ENCODE measurements around the gene NQO1.

The NQO1 gene

GRCh38 chr16:69701866-69702265 is 24.5 kb downstream of the NQO1 start:
- no peaks in the 10 kb centered on the region for H3F3A ChIP-seq (ENCODE audit: control insufficient read depth, insufficient read depth)
- H3K4me3 ChIP-seq (ENCODE audit: low read length): no peak overlapping the region

GRCh38 chr16:69701452-69701851 is 24.9 kb downstream of the NQO1 start:
- no peaks in the 10 kb centered on the region for H3K4me1 ChIP-seq (ENCODE audit: control insufficient read depth, low read length)
- no peaks in the 10 kb centered on the region for H3K79me2 ChIP-seq (ENCODE audit: control insufficient read depth, low read length)
- TF ChIP-seq EZH2phosphoT487 (IDR thresholded peaks at IDR 0.05; ENCODE audit: borderline replicate concordance, low read length): no peak
- no peak for TF ChIP-seq CTCF (IDR thresholded peaks at IDR 0.05; ENCODE audit: low read depth, low read length, poor library complexity, severe bottlenecking)
- no peak overlapping the region for H3K4me2 ChIP-seq (ENCODE audit: low read length)
- H3K9me3 ChIP-seq (ENCODE audit: control insufficient read depth, insufficient read depth, low read length): no peaks in the 10 kb centered on the region
- H3K36me3 ChIP-seq (ENCODE audit: control insufficient read depth, low read length): peaks cover 9% of the 10 kb centered on the region; the same call in 1 of the 2 replicates
- H3K4me3 ChIP-seq (ENCODE audit: low read length): no peak overlapping the region
- H3K9me2 ChIP-seq (replicated peaks; ENCODE audit: control insufficient read depth, low read length): no peaks in the 10 kb centered on the region
- no peak overlapping the region for H3K27ac ChIP-seq (ENCODE audit: low read depth, low read length)
- H4K20me1 ChIP-seq (ENCODE audit: control insufficient read depth, insufficient read depth, low read depth, low read length): no peaks in the 10 kb centered on the region
- H3K27me3 ChIP-seq (ENCODE audit: control insufficient read depth, low read length): no peaks in the 10 kb centered on the region
- peaks cover 3% of the 10 kb centered on the region; the same call in 1 of the 2 replicates for H3F3A ChIP-seq (ENCODE audit: control insufficient read depth, insufficient read depth)

More at GRCh38 chr16:69701866-69702265, 24.5 kb downstream of the NQO1 start:
- Histone ChIP-seq H3K79me2 (ENCODE audit: control insufficient read depth, low read length) (no peaks in the 10 kb centered on the region), H3K27ac (ENCODE audit: low read depth, low read length) (no peak overlapping the region), H3K9me2 (replicated peaks; ENCODE audit: control insufficient read depth, low read length) (no peaks in the 10 kb centered on the region), H4K20me1 (ENCODE audit: control insufficient read depth, insufficient read depth, low read depth, low read length) (no peaks in the 10 kb centered on the region), H3K9me3 (ENCODE audit: control insufficient read depth, insufficient read depth, low read length) (no peaks in the 10 kb centered on the region), H3K4me2 (ENCODE audit: low read length) (no peak overlapping the region), H3K4me1 (ENCODE audit: control insufficient read depth, low read length) (no peaks in the 10 kb centered on the region), H3K27me3 (ENCODE audit: control insufficient read depth, low read length) (no peaks in the 10 kb centered on the region), H3K36me3 (ENCODE audit: control insufficient read depth, low read length) (peaks cover 9% of the 10 kb centered on the region; the same call in 1 of the 2 replicates)
- TF ChIP-seq EZH2phosphoT487 (IDR thresholded peaks at IDR 0.05; ENCODE audit: borderline replicate concordance, low read length) (no peak), CTCF (IDR thresholded peaks at IDR 0.05; ENCODE audit: low read depth, low read length, poor library complexity, severe bottlenecking) (no peak)

- H3K4me2 ChIP-seq (ENCODE audit: low read length): no peak overlapping the region
- H4K20me1 ChIP-seq (ENCODE audit: control insufficient read depth, insufficient read depth, low read depth, low read length): no peaks in the 10 kb centered on the region
- TF ChIP-seq CTCF (IDR thresholded peaks at IDR 0.05; ENCODE audit: low read depth, low read length, poor library complexity, severe bottlenecking) (no peak), EZH2phosphoT487 (IDR thresholded peaks at IDR 0.05; ENCODE audit: borderline replicate concordance, low read length) (no peak)
- no peaks in the 10 kb centered on the region for H3K4me1 ChIP-seq (ENCODE audit: control insufficient read depth, low read length)
- H3K27ac ChIP-seq (ENCODE audit: low read depth, low read length): no peak overlapping the region
- peaks cover 20% of the 10 kb centered on the region for H3K36me3 ChIP-seq (ENCODE audit: control insufficient read depth, low read length)
- peaks cover 5% of the 10 kb centered on the region; the same call in 1 of the 2 replicates for H3F3A ChIP-seq (ENCODE audit: control insufficient read depth, insufficient read depth)
- no peaks in the 10 kb centered on the region for H3K27me3 ChIP-seq (ENCODE audit: control insufficient read depth, low read length)
- no peaks in the 10 kb centered on the region for H3K9me2 ChIP-seq (replicated peaks; ENCODE audit: control insufficient read depth, low read length)
- no peaks in the 10 kb centered on the region for H3K9me3 ChIP-seq (ENCODE audit: control insufficient read depth, insufficient read depth, low read length)
- H3K4me3 ChIP-seq (ENCODE audit: low read length): no peak overlapping the region
- H3K79me2 ChIP-seq (ENCODE audit: control insufficient read depth, low read length): no peaks in the 10 kb centered on the region
These were observed 26.4 kb downstream of the NQO1 start for GRCh38 chr16:69699915-69700314.
